ENCODE results near the gene TPM2. TPM values are rescaled to one million over a fixed set of nuclear protein-coding genes. Genes with fewer than 3 reads are reported as not detected.

The TPM2 gene
- total RNA-seq, 1 experiment from 2014 or later, result 36.3 TPM

GRCh38 chr9:35718721-35719511 is 29.2 kb upstream of the TPM2 start:
- no peak for DNase-seq (ENCODE audit: extremely low read depth, low read depth)

- no peak for DNase-seq (ENCODE audit: extremely low read depth, low read depth)
Measured at GRCh38 chr9:35717132-35717870, 27.6 kb upstream of the TPM2 start.

GRCh38 chr9:35716230-35716629 is 26.5 kb upstream of the TPM2 start:
- DNase-seq (ENCODE audit: extremely low read depth, low read depth), result no peak

GRCh38 chr9:35714579-35715252 is 25.0 kb upstream of the TPM2 start:
- no peak for DNase-seq (ENCODE audit: extremely low read depth, low read depth)

GRCh38 chr9:35714123-35714522 is 24.4 kb upstream of the TPM2 start:
- DNase-seq (ENCODE audit: extremely low read depth, low read depth), result no peak

GRCh38 chr9:35713578-35713977 is 23.9 kb upstream of the TPM2 start:
- no peak for DNase-seq (ENCODE audit: extremely low read depth, low read depth)

GRCh38 chr9:35712762-35713400 is 23.2 kb upstream of the TPM2 start:
- DNase-seq (ENCODE audit: extremely low read depth, low read depth), result no peak

GRCh38 chr9:35711501-35712428 is 22.0 kb upstream of the TPM2 start:
- no peak for DNase-seq (ENCODE audit: extremely low read depth, low read depth)

GRCh38 chr9:35710818-35711500 is 21.2 kb upstream of the TPM2 start:
- DNase-seq (ENCODE audit: extremely low read depth, low read depth), result no peak

GRCh38 chr9:35708146-35708545 is 18.4 kb upstream of the TPM2 start:
- DNase-seq (ENCODE audit: extremely low read depth, low read depth), result no peak

- no peak for DNase-seq (ENCODE audit: extremely low read depth, low read depth)
Measured at GRCh38 chr9:35706951-35707350, 17.2 kb upstream of the TPM2 start.

GRCh38 chr9:35705836-35706430 is 16.2 kb upstream of the TPM2 start:
- no peak for DNase-seq (ENCODE audit: extremely low read depth, low read depth)

GRCh38 chr9:35705372-35705771 is 15.6 kb upstream of the TPM2 start:
- no peak for DNase-seq (ENCODE audit: extremely low read depth, low read depth)

GRCh38 chr9:35703906-35704672 is 14.4 kb upstream of the TPM2 start:
- DNase-seq (ENCODE audit: extremely low read depth, low read depth), result no peak

- no peak for DNase-seq (ENCODE audit: extremely low read depth, low read depth)
Measured at GRCh38 chr9:35702696-35703095, 13.0 kb upstream of the TPM2 start.

GRCh38 chr9:35700942-35701341 is 11.2 kb upstream of the TPM2 start:
- no peak for DNase-seq (ENCODE audit: extremely low read depth, low read depth)

GRCh38 chr9:35700031-35700430 is 10.3 kb upstream of the TPM2 start:
- no peak for DNase-seq (ENCODE audit: extremely low read depth, low read depth)

- DNase-seq (ENCODE audit: extremely low read depth, low read depth), result no peak
Measured at GRCh38 chr9:35698231-35698630, 8.5 kb upstream of the TPM2 start.

Measured in NCI-H460 (cell line).